Natural killer cell (primary cell): Measurements from ENCODE around the gene HSD17B12. TPM values are rescaled to one million over a fixed set of nuclear protein-coding genes. Genes with fewer than 3 reads are reported as not detected.

Experiments
- ATAC-seq, 3 donors: fragments of 150-1000 bp in 2 of 3; fragments of 200-7000 bp in 1 of 3; cut with Tn5 transposase; 1 replicate in 1 of 3; 2 replicates in 2 of 3; pipeline ENCODE4 v1.10.0; 2021; ENCODE audit warnings: mild to moderate bottlenecking in 2 of 3, moderate library complexity in 2 of 3
- DNase-seq, 2 donors: peaks; one replicate each; pipeline versions ENCODE4 v3.0.0 to v3.0.0-alpha.2; 2013 to 2021; ENCODE audit warnings: mixed read lengths in 1 of 2
- H3K27ac ChIP-seq: one replicate; pipeline ENCODE4 v1.5.1; 2013; ENCODE audit warnings: mild to moderate bottlenecking, low read length
- H3K27me3 ChIP-seq: one replicate; pipeline ENCODE4 v1.6.1; 2013; ENCODE audit warnings: low read length; ENCODE audit not compliant: control insufficient read depth, insufficient read depth
- H3K36me3 ChIP-seq: one replicate; pipeline ENCODE4 v1.6.1; 2013; ENCODE audit warnings: low read length; ENCODE audit not compliant: control insufficient read depth, insufficient read depth
- H3K4me1 ChIP-seq: one replicate; pipeline ENCODE4 v1.6.1; 2013; ENCODE audit warnings: low read length; ENCODE audit not compliant: control insufficient read depth, insufficient read depth
- H3K4me3 ChIP-seq: one replicate; pipeline ENCODE4 v1.5.1; 2013; ENCODE audit warnings: low read length
- H3K9me3 ChIP-seq: one replicate; pipeline ENCODE4 v1.6.1; 2013; ENCODE audit warnings: low read length; ENCODE audit not compliant: control insufficient read depth, insufficient read depth
- H3K27ac Mint-ChIP-seq, 2 donors: one replicate each; pipeline ENCODE4 v1.8.0; 2022; ENCODE audit warnings: mild to moderate bottlenecking in 2 of 2, mixed read lengths in 2 of 2, moderate library complexity in 1 of 2
- H3K27me3 Mint-ChIP-seq, 2 donors: one replicate each; pipeline ENCODE4 v1.8.0; 2022; ENCODE audit warnings: low read depth in 2 of 2, mixed read lengths in 2 of 2
- H3K36me3 Mint-ChIP-seq: one replicate; pipeline ENCODE4 v1.8.0; 2022; ENCODE audit warnings: mixed read lengths
- H3K4me1 Mint-ChIP-seq, 2 donors: one replicate each; pipeline ENCODE4 v1.8.0; 2022; ENCODE audit warnings: mixed read lengths in 2 of 2
- H3K4me3 Mint-ChIP-seq: one replicate; pipeline ENCODE4 v1.8.0; 2022; ENCODE audit warnings: mild to moderate bottlenecking, moderate library complexity, mixed read lengths
- H3K9me3 Mint-ChIP-seq, 2 donors: one replicate each; pipeline ENCODE4 v1.8.0; 2022; ENCODE audit warnings: mixed read lengths in 2 of 2
- CTCF ChIP-seq: fragments of 200-600 bp; IDR thresholded peaks from one replicate; pipeline ENCODE4 v1.8.0; 2022; ENCODE audit warnings: antibody characterized with exemption
- WGBS: methylation state at CpG from one replicate; pipeline ENCODE4 v1.1.7; 2013; ENCODE audit warnings: missing lambda C conversion rate; ENCODE audit not compliant: insufficient coverage; 5-methylcytosine and 5-hydroxymethylcytosine counted together
- intact Hi-C: fragments of 100-400 bp; cut with micrococcal nuclease; formaldehyde crosslinking; loops from one replicate; pipeline ENCODE4 v1.14.2; 2022
- total RNA-seq, 4 donors: library from RNA; stranded (reverse); fragments of 120-200 nt in 1 of 4; gene quantifications; one replicate each; pipeline versions ENCODE4 v1.2.3 to v1.2.4, GENCODE V29; 2013 to 2022

Gene HSD17B12
- total RNA-seq, 3 donors from 2014 or later (not counting 1 experiment from before 2014, with no cell fraction given), result 21.0 to 26.3 (median 26.1) TPM

- H3K4me3 ChIP-seq, result no peak overlapping the region
- H3K4me3 Mint-ChIP-seq, result no peak overlapping the region
- no peaks in the 10 kb centered on the region for H3K9me3 ChIP-seq
- DNase-seq (no peak), ATAC-seq (no peak)
- H3K27me3 Mint-ChIP-seq, result no peaks in the 10 kb centered on the region
- peaks cover 0 to 3% of the 10 kb centered on the region in 2 donors for H3K9me3 Mint-ChIP-seq
- peaks cover 9% of the 10 kb centered on the region for H3K36me3 Mint-ChIP-seq
- no peak overlapping the region for H3K27ac Mint-ChIP-seq
- H3K27me3 ChIP-seq, result no peaks in the 10 kb centered on the region
- H3K27ac ChIP-seq, result no peak overlapping the region
- WGBS, result 92% methylated on average over 6 of the region's 6 CpGs
- no peaks in the 10 kb centered on the region for H3K4me1 ChIP-seq
- intact Hi-C loops, result no loop called here
- no peaks in the 10 kb centered on the region for H3K36me3 ChIP-seq
- peaks cover 33 to 38% of the 10 kb centered on the region in 2 donors for H3K4me1 Mint-ChIP-seq
- TF ChIP-seq CTCF, result no peak
Measured at GRCh38 chr11:43738600-43739409, 58.3 kb downstream of the HSD17B12 start.

GRCh38 chr11:43746670-43747069 lies 66.1 kb downstream of the HSD17B12 start:
- Histone ChIP-seq H3K27me3 (no peaks in the 10 kb centered on the region), H3K9me3 (peaks cover 4% of the 10 kb centered on the region), H3K27ac (no peak overlapping the region), H3K36me3 (no peaks in the 10 kb centered on the region), H3K4me1 (no peaks in the 10 kb centered on the region), H3K4me3 (no peak overlapping the region)
- H3K27me3 Mint-ChIP-seq, result no peaks in the 10 kb centered on the region
- no peak for DNase-seq
- no peak overlapping the region for H3K27ac Mint-ChIP-seq
- peaks cover 14 to 20% of the 10 kb centered on the region in 2 donors for H3K4me1 Mint-ChIP-seq
- WGBS, result 81% methylated on average over 2 of the region's 3 CpGs
- no peak overlapping the region for H3K4me3 Mint-ChIP-seq
- peaks cover 20% of the 10 kb centered on the region for H3K36me3 Mint-ChIP-seq
- TF ChIP-seq CTCF, result no peak
- intact Hi-C loops, result no loop called here
- ATAC-seq, result no peak
- peaks cover 2 to 9% of the 10 kb centered on the region in 2 donors for H3K9me3 Mint-ChIP-seq

- Histone ChIP-seq H3K9me3 (peaks cover 4% of the 10 kb centered on the region), H3K36me3 (no peaks in the 10 kb centered on the region), H3K27ac (no peak overlapping the region), H3K27me3 (no peaks in the 10 kb centered on the region), H3K4me1 (no peaks in the 10 kb centered on the region), H3K4me3 (no peak overlapping the region)
- H3K27me3 Mint-ChIP-seq, result no peaks in the 10 kb centered on the region
- intact Hi-C loops, result no loop called here
- WGBS, result 96% methylated on average over 7 of the region's 7 CpGs
- H3K4me3 Mint-ChIP-seq, result no peak overlapping the region
- H3K9me3 Mint-ChIP-seq, result peaks cover 2 to 9% of the 10 kb centered on the region in 2 donors
- H3K4me1 Mint-ChIP-seq, result peaks cover 14 to 20% of the 10 kb centered on the region in 2 donors
- peaks cover 20% of the 10 kb centered on the region for H3K36me3 Mint-ChIP-seq
- ATAC-seq (no peak), DNase-seq (no peak)
- H3K27ac Mint-ChIP-seq, result no peak overlapping the region
- no peak for TF ChIP-seq CTCF
Measured at GRCh38 chr11:43747130-43747802, 66.7 kb downstream of the HSD17B12 start.
